HEK293T (cell line): ENCODE results near the gene SMARCD1.

Source experiments
- BHLHE40 ChIP-seq: fragments of 450-650 bp; IDR thresholded peaks from 2 replicates; pipeline ENCODE4 v1.6.1; 2016; ENCODE audit warnings: mild to moderate bottlenecking, moderate library complexity, borderline replicate concordance
- CTBP1 ChIP-seq: fragments of 450-650 bp; IDR thresholded peaks from 2 replicates; pipeline ENCODE4 v1.6.1; 2016; ENCODE audit warnings: borderline replicate concordance
- FOXA1 ChIP-seq: fragments of 450-650 bp; IDR thresholded peaks from 2 replicates; pipeline ENCODE4 v1.6.1; 2016; ENCODE audit warnings: mild to moderate bottlenecking
- FOXK2 ChIP-seq: fragments of 450-650 bp; IDR thresholded peaks from 2 replicates; pipeline ENCODE4 v1.6.1; 2016; ENCODE audit warnings: mild to moderate bottlenecking
- FOXM1 ChIP-seq: fragments of 450-650 bp; IDR thresholded peaks from 2 replicates; pipeline ENCODE4 v1.6.1; 2017; ENCODE audit warnings: mild to moderate bottlenecking, borderline replicate concordance
- SP1 ChIP-seq: fragments of 450-650 bp; IDR thresholded peaks from 2 replicates; pipeline ENCODE4 v1.6.1; 2017
- SUZ12 ChIP-seq: fragments of 450-650 bp; IDR thresholded peaks from 2 replicates; pipeline ENCODE4 v1.6.1; 2016; ENCODE audit warnings: mild to moderate bottlenecking
- ZNF384 ChIP-seq: fragments of 450-650 bp; IDR thresholded peaks from 2 replicates; pipeline ENCODE4 v1.6.1; 2016
- TF ChIP-seq, protein P1 (sequence below): fragments of 450-650 bp; IDR thresholded peaks from 2 replicates; pipeline ENCODE4 v1.6.1; 2016

- TF ChIP-seq SP1 (no peak), FOXK2 (no peak), SUZ12 (no peak), FOXM1 (no peak), FOXA1 (no peak), BHLHE40 (no peak), CTBP1 (no peak), ZNF384 (no peak)
- TF ChIP-seq, protein P1, sequence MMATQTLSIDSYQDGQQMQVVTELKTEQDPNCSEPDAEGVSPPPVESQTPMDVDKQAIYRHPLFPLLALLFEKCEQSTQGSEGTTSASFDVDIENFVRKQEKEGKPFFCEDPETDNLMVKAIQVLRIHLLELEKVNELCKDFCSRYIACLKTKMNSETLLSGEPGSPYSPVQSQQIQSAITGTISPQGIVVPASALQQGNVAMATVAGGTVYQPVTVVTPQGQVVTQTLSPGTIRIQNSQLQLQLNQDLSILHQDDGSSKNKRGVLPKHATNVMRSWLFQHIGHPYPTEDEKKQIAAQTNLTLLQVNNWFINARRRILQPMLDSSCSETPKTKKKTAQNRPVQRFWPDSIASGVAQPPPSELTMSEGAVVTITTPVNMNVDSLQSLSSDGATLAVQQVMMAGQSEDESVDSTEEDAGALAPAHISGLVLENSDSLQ: no peak
Measured at GRCh38 chr12:50052964-50053363, 32.2 kb upstream of the SMARCD1 start.
